Subcutaneous adipose tissue (tissue), 4 donors: ENCODE data around the gene PTAFR. TPM values are rescaled to one million over a fixed set of nuclear protein-coding genes. Genes with fewer than 3 reads are reported as not detected.

Source experiments
- CTCF ChIP-seq: fragments of 450-650 bp; IDR thresholded peaks from one replicate; pipeline ENCODE4 v1.5.1; 2016; ENCODE audit warnings: low read depth, mild to moderate bottlenecking, control low read depth, antibody characterized with exemption, moderate library complexity
- total RNA-seq, 4 donors: library from RNA; depleted of rRNA; stranded (reverse); fragments of >200 nt; gene quantifications; one replicate each; pipeline ENCODE4 v1.1.0, GENCODE V29; 2016

Gene PTAFR
- total RNA-seq, 4 donors from 2014 or later: 6.4 to 24.8 (median 7.6) TPM

- no peak for TF ChIP-seq CTCF
Observed at GRCh38 chr1:28190996-28191645, 14.6 kb upstream of the PTAFR start.

- TF ChIP-seq CTCF: no peak
Observed at GRCh38 chr1:28190337-28190979, 14.0 kb upstream of the PTAFR start.

GRCh38 chr1:28185071-28185470 lies 8.6 kb upstream of the PTAFR start:
- no peak for TF ChIP-seq CTCF

- no peak for TF ChIP-seq CTCF
Observed at GRCh38 chr1:28180306-28181305, 4.1 kb upstream of the PTAFR start.

- TF ChIP-seq CTCF: no peak
Observed at GRCh38 chr1:28178690-28179485, 2.4 kb upstream of the PTAFR start.

- no peak for TF ChIP-seq CTCF
Observed at GRCh38 chr1:28175955-28176485, 470 bp downstream of the PTAFR start.
